RKO (cell line): ENCODE results near the gene CLIP1.

Experiments
- DNase-seq: peaks from one replicate; pipeline ENCODE4 v3.0.0-alpha.2; 2016; ENCODE audit warnings: low spot score

Gene CLIP1

DNA sequence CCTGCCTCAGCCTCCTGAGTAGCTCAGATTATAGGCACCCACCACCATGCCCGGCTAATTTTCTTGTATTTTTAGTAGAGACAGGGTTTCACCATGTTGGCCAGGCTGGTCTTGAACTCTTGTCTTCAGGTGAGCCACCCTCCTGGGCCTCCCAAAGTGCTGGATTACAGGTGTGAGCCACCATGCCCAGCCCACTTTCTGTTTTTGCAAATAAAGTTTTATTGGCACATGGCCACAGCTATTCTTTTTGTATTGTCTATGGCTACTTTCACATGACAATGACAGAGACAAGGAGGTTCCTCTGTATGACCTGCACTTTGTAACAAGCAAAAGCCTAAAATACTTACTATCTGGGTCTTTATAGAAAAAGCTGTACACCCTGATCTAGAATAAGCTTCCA lies 176.9 kb downstream of the CLIP1 start:
- no peak for DNase-seq

DNA sequence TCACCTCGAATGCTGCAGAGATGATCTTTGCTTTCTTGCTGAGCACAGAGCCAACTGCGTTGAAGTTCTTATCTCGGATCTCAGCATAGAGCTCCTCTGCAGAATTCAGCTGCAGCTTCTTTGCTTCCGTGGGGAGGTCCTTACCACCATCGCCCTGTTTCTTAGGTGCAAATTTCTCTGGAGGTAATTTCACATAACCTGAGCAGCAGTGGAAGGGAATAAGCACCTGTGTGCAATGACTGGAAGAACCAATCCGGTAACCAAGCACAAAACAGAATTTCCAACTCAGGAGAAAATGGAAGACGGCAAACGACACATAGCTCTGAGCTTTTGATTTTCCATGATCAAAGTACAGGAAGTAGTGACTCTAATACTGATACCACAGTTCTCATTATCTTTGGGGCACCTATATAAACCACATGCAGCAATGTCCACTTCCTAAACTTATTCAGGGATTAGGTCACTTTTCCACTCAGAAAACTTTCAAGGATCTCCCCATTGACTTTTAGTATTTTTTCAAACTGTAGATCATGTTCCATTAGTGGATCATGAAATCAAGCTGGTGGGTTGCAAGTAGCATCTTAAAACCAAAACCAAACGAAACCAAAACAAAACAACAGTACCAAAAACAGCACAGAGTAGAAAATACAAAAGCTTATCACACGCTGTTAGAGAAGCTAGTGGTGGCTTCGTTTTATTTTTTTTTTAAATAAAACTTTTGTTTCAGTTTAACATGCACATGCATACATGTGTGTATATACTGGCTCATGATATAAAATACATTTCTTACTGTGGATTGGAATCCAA lies 177.7 kb downstream of the CLIP1 start:
- DNase-seq = no peak

DNA sequence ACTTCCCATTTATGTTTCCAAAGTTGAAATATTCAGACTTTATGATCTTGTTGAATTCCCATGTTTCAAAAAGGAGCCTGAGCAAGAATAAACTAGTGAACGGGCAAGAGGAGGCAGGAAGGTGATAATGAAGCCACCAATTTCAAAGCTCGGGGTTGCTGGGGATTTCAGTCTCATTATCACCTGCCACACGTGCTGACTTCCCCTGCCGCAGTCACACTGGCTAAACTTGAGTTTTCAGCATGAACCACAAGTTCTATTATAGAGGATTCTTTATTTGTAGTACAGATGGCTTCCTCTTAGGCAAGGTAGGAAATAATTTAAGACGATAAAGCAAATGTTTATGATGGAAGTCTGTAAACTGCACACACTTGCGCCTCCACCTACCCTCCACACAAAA lies 178.5 kb downstream of the CLIP1 start:
- no peak for DNase-seq

DNA sequence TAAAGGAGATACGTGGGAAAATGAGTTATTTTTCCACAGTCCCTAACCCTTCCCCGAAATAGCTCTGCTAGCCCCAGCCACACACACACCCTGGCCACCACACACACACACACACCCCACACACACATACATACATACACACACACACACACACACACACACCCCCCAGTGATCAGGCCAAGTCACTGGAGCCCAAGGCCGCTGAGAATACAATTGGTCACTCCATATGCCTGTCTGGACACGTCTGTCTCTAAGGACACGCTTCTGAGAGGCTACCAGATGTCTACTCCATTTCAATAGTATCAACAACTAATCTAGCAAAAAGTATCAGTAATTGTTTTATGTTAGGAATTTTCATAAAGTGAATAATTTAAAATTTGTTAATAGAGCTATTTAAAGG lies 183.6 kb downstream of the CLIP1 start:
- no peak for DNase-seq

DNA sequence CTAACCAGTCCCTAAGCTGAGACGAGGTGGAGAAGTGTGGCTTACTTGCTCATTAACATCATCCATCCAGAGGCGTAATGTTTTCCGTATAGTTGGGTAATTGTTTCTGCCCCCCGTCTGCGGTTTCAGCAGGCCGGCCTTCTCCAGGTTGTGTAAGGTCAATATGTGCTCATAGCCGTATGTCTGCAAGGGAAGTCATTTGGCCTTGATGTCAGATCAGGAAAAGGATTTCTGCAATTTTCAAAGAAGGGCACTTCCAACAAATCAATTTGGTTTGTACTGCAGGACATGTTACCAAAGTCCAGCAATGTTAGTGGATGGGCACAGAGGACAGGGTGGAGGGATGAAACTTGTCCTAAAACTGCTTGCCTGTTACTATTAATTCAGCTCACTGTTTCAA lies 186.7 kb downstream of the CLIP1 start:
- DNase-seq = no peak

DNA sequence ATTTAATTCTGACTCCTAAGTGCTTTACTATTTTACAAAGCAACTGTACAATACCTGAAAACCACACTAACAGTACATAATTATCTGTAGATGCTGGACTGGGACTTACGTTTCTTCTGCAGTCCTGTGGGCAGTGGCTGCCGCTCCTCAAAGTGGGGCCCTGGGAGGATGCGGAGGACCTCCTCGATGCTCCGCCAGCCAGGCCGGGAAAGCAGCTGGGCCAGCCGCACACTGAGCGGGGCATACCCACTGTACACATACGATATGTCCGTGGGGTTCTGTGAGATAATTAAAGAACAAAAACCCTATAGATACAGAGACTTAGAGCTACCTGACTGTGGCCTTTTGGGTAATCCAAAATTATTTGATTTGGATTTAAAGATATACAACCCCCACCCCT lies 189.8 kb downstream of the CLIP1 start:
- no peak for DNase-seq

DNA sequence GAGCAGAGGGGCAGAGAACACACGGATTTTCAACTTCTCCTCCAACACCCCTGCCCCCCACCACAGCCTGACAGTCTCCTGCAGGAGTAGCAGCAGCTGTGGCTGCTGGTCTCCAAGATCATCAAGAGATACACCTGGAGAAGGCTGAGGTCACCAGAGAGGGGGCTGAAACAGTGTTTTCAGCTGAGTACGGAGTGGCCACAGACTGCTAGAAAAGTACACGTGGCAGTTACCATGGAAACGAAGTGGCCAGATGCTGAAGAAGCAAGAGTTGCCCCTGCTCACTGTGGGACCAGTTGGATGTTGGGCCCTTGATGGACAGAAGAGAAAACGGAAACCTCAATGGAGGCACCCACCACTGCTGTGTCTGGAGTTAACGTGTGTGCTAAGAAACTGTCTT lies 191.7 kb downstream of the CLIP1 start:
- DNase-seq = no peak

DNA sequence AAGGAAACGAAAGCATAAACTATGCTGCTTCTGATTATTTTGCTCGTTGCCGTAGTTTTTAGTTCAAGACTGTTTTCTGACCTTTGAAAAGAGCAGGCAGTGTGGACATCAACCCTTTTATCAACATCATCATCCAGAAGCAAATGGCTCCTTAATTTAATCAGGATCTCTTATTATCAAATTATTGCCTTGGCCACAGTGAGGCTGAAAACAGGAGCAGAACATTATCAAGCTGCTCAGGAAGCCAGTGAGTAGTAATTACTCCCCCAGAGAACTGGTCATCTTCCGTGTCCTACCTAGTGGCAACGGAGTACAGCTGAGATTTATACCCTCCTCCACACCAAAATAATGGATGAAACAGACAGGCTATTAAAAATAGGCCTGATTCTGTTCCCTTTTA lies 194.4 kb downstream of the CLIP1 start:
- DNase-seq = no peak

DNA sequence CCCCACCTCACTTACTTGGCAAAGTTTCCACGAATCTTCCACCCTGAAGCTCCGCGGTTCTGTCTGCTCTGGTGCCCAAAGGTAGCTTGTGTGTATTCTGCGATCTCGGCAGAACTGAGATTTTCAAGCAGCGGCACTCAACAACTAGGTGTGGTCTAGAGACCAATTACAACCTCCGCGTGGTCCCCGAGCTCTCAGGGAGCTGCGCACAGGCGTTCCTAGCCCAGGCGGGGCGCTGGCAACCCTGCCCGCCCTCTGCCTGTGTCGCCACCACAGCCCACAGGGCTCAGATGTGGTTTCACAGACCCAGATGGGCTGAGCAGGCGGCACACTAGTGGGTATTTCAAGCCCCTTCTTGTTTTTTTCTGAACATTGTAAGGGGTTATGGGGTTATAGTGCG lies 195.1 kb downstream of the CLIP1 start:
- DNase-seq = no peak

DNA sequence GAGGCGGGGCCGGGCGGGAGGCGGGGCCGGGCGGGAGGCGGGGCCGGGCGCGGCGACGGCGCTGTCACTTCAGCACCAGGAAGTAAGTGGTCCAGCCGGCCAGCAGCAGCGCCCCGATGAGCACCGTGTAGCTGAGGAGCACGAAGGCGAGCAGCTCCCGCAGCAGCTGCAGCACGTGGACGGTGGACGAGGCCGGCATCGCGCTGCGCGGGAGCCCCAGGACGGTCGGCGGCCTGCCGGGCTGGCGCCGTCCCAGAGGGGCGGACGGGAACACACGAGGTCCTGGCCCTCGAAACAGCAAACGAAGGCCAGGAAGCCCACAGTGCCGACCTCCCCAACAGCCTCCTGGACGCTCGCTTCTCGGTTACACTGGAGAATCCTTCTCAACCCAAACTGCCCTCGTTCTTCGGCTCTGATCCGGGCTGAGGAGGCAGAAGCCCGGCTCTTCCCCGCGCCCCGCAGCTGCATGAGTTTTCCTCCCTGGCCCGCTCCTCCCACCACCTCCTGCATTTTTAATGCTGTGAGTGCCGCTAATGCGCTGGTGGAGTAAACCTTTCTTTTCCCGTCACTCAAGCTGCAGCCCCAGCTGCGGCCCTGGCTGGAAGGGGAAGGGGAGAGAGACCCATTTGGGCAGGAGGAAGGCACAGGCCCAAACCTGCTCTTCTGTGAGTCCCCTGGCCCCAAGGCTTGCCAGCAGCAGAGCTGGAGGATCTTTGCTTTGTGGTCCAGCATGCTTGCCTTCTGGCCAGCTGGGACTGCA lies 195.9 kb downstream of the CLIP1 start:
- DNase-seq = no peak

DNA sequence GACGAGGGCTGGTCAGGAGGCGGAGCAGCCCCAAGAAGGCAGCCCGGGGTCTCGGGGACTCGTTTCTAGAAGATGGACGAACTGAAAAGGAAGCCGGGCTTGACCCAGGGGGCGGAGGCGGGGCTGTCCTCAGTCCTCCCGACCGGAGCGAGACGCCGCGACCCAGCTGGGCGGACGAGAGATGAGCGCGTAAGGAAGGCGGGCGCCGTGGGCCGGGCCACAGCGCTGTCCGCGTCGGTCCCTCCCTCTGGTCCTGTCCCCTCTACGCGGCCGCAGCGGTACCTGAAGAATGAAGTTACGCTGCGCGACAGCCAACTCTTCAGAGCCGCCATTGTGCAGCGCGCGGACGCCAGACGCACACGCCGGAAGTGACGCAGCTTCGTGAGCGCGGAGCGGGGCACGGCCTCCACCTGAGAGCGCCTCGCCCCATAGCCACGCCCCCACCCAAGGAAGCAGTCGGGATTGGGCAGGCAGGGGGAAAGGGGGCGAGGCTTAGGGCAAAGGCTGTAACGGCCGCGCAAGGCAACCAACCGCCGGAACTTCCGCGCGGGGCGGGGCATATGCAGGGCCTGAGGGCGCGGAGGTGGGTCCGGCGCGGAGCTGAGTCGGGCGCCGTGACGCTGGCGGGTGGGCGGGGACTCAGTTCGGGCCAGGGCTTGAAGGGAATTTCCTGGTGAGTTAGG lies 196.6 kb downstream of the CLIP1 start, which contains the start of gene DIABLO:
TSS of gene DIABLO (minus strand) at position 370 of the 683 bp plus-strand sequence. CDS start at position 332, 38 bp downstream.
- DNase-seq = peak; percentile 99
